GM12878 (cell line): Measurements from ENCODE around the gene PGR. TPM values are rescaled to one million over a fixed set of nuclear protein-coding genes. Genes with fewer than 3 reads are reported as not detected.

Experiments used
- ATAC-seq: fragments of 200-7000 bp; cut with Tn5 transposase; 3 replicates; pipeline ENCODE4 v1.9.1; 2020; ENCODE audit warnings: mild to moderate bottlenecking, moderate library complexity
- BruUV-seq: library from RNA; stranded (reverse); fragments of 400-500 nt; replicated peaks from 2 replicates; lab custom pipeline; 2021; lab: Mats Ljungman, UMichigan
- CTCF ChIA-PET: fragments of 300-600 bp; sonication (Branson Sonifier 250); formaldehyde crosslinking; extraction: SDS; loops from one replicate; lab custom pipeline; 2021; ENCODE audit warnings: inconsistent platforms; lab: Yijun Ruan, JAX
- POLR2A ChIA-PET: fragments of 350-600 bp; formaldehyde crosslinking; extraction: SDS; loops from one replicate; lab custom pipeline; 2021; ENCODE audit warnings: inconsistent platforms; lab: Charles Lee
- RAD21 ChIA-PET: fragments of 300-600 bp; sonication (Branson Sonifier 250); formaldehyde crosslinking; loops from one replicate; lab custom pipeline; 2023; ENCODE audit warnings: antibody characterized with exemption; ENCODE audit not compliant: unreplicated experiment; lab: Charles Lee
- SMC1A ChIA-PET: fragments of 300-600 bp; sonication (Branson Sonifier 250); formaldehyde crosslinking; loops from one replicate; lab custom pipeline; 2023; ENCODE audit not compliant: unreplicated experiment, uncharacterized antibody; lab: Charles Lee
- DNase-seq: peaks from one replicate; pipeline ENCODE4 v3.0.0-alpha.2; 2011; ENCODE audit warnings: low read depth, low spot score
- FAIRE-seq: peaks from 3 replicates; lab custom pipeline; 2011; peaks lifted over from hg19 to GRCh38; lab: Jason Lieb, UNC
- H2AFZ ChIP-seq: 2 replicates; pipeline ENCODE4 v1.6.0; 2011; ENCODE audit warnings: low read depth, low read length, control low read depth; ENCODE audit not compliant: control insufficient read depth
- H3K27ac ChIP-seq: 2 replicates; pipeline ENCODE4 v1.5.1; 2011; ENCODE audit warnings: control low read depth; ENCODE audit not compliant: control insufficient read depth, insufficient read depth
- H3K27me3 ChIP-seq, 2 experiments: replicated peaks in 1 of 2; 2 replicates each; pipeline versions ENCODE4 v1.6.0 to v1.6.1; 2011; ENCODE audit warnings: low read length in 1 of 2; ENCODE audit not compliant: control insufficient read depth in 2 of 2, insufficient read depth in 2 of 2
- H3K36me3 ChIP-seq, 2 experiments: 2 replicates each; pipeline ENCODE4 v1.5.1; 2011; ENCODE audit warnings: low read length in 1 of 2; ENCODE audit not compliant: control insufficient read depth in 2 of 2, insufficient read depth in 2 of 2
- H3K4me1 ChIP-seq: 2 replicates; pipeline ENCODE4 v1.6.1; 2011; ENCODE audit warnings: mild to moderate bottlenecking, low read length, moderate library complexity, mixed read lengths; ENCODE audit not compliant: control insufficient read depth, insufficient read depth
- H3K4me2 ChIP-seq: 2 replicates; pipeline ENCODE4 v1.6.0; 2011; ENCODE audit warnings: control low read depth; ENCODE audit not compliant: control insufficient read depth, insufficient read depth
- H3K4me3 ChIP-seq: fragments of 200-600 bp; sonication (generic); 2 replicates; pipeline ENCODE4 v1.5.1; 2016
- H3K79me2 ChIP-seq: 2 replicates; pipeline ENCODE4 v1.6.0; 2011; ENCODE audit warnings: low read length; ENCODE audit not compliant: control insufficient read depth, insufficient read depth
- H3K9ac ChIP-seq: 2 replicates; pipeline ENCODE4 v1.8.0; 2011; ENCODE audit warnings: low read length, control low read depth, mixed read lengths; ENCODE audit not compliant: control insufficient read depth, insufficient read depth
- H3K9me3 ChIP-seq: replicated peaks from 3 replicates; pipeline ENCODE4 v1.5.1; 2011; ENCODE audit warnings: mild to moderate bottlenecking, low read length; ENCODE audit not compliant: control insufficient read depth, insufficient read depth
- H4K20me1 ChIP-seq: 2 replicates; pipeline ENCODE4 v1.6.0; 2011; ENCODE audit not compliant: control insufficient read depth, insufficient read depth
- CBX3 ChIP-seq: fragments of 200-600 bp; sonication (generic); IDR thresholded peaks from 2 replicates; pipeline ENCODE4 v1.6.1; 2016; ENCODE audit warnings: low read depth, borderline replicate concordance
- EGR1 ChIP-seq, 2 experiments: IDR thresholded peaks; 1 replicate in 1 of 2; 2 replicates in 1 of 2; pipeline ENCODE4 v1.6.1; 2011 to 2012; ENCODE audit warnings: low read depth in 2 of 2, low read length in 2 of 2, borderline replicate concordance in 1 of 2, mild to moderate bottlenecking in 1 of 2, moderate library complexity in 1 of 2
- ETV6 ChIP-seq, 2 experiments: fragments of 450-650 bp in 1 of 2; IDR thresholded peaks in 1 of 2; conservative IDR thresholded peaks in 1 of 2; 2 replicates each; pipeline ENCODE4 v1.6.1; 2014; ENCODE audit warnings: antibody characterized with exemption in 1 of 2, borderline replicate concordance in 1 of 2, low read depth in 1 of 2, mild to moderate bottlenecking in 1 of 2, moderate library complexity in 1 of 2
- NFXL1 ChIP-seq: fragments of 450-650 bp; IDR thresholded peaks from 2 replicates; pipeline ENCODE4 v1.6.1; 2017; ENCODE audit warnings: antibody characterized with exemption, mild to moderate bottlenecking, borderline replicate concordance
- NR2F1 ChIP-seq: fragments of 450-650 bp; conservative IDR thresholded peaks from 2 replicates; pipeline ENCODE4 v1.6.1; 2017; ENCODE audit warnings: mild to moderate bottlenecking
- POLR2A ChIP-seq: IDR thresholded peaks from 2 replicates; pipeline ENCODE4 v1.6.1; 2011; ENCODE audit warnings: low read depth, mild to moderate bottlenecking, low read length
- RB1 ChIP-seq: fragments of 450-650 bp; formaldehyde crosslinking; IDR thresholded peaks from 2 replicates; pipeline ENCODE4 v1.6.1; 2017; ENCODE audit warnings: mild to moderate bottlenecking, borderline replicate concordance
- SMC3 ChIP-seq: IDR thresholded peaks from 2 replicates; pipeline ENCODE4 v1.6.1; 2011; ENCODE audit warnings: low read length, improper control_type of control experiment, borderline replicate concordance
- TAF1 ChIP-seq: IDR thresholded peaks from 2 replicates; pipeline ENCODE4 v1.6.1; 2011; ENCODE audit warnings: mild to moderate bottlenecking, low read depth, low read length, borderline replicate concordance
- TCF3 ChIP-seq: IDR thresholded peaks from 2 replicates; pipeline ENCODE4 v1.6.1; 2012; ENCODE audit warnings: low read depth, mild to moderate bottlenecking, low read length, borderline replicate concordance; ENCODE audit not compliant: insufficient read depth
- YY1 ChIP-seq: IDR thresholded peaks from 2 replicates; pipeline ENCODE4 v1.6.1; 2011; ENCODE audit warnings: low read depth, mild to moderate bottlenecking, low read length
- ZZZ3 ChIP-seq: IDR thresholded peaks from 2 replicates; pipeline ENCODE4 v1.6.1; 2011; ENCODE audit warnings: low read depth; ENCODE audit not compliant: control insufficient read depth, insufficient read length
- WGBS: methylation state at CpG from one replicate; pipeline ENCODE4 v1.1.6; 2016; ENCODE audit warnings: low lambda C conversion rate; ENCODE audit not compliant: insufficient replicate concordance, insufficient coverage; ENCODE audit errors: missing lambda C conversion rate; 5-methylcytosine and 5-hydroxymethylcytosine counted together
- in situ Hi-C: fragments of 300-500 bp; cut with MboI; formaldehyde crosslinking; loops from 9 replicates; pipeline ENCODE4 v1.14.3; 2018; ENCODE audit warnings: mixed read lengths
- intact Hi-C: fragments of 100-400 bp; cut with micrococcal nuclease; formaldehyde crosslinking; loops from one replicate; pipeline ENCODE4 v1.14.2; 2022; ENCODE audit not compliant: unreplicated experiment
- polyA plus RNA-seq, 11 experiments: library from polyadenylated mRNA; depleted of rRNA in 4 of 11; unstranded in 6 of 11; stranded (reverse) in 5 of 11; fragments of >200 nt; fragmentation: Nextera tagmentation in 4 of 11; fragmentation: Illumina TruSeq in 1 of 11; extraction: Ambion mirVana in 4 of 11; extraction: Trizol in 1 of 11; gene quantifications; 1 replicate in 1 of 11; 2 replicates in 10 of 11; pipeline versions ENCODE4 v1.2.1 to v1.2.3, GENCODE V29; 2011 to 2016; ENCODE audit warnings: inconsistent platforms in 2 of 11, missing spikeins in 2 of 11, low read depth in 1 of 11
- total RNA-seq, 4 experiments: library from RNA; depleted of rRNA in 3 of 4; stranded (reverse); fragments of >200 nt in 3 of 4; fragmentation: Illumina TruSeq in 1 of 4; extraction: Trizol in 1 of 4; gene quantifications; 2 replicates each; pipeline versions ENCODE4 v1.2.1 to v1.2.3, GENCODE V29; 2013 to 2021
- TF ChIP-seq, protein P1 (sequence below): fragments of 450-650 bp; IDR thresholded peaks from 2 replicates; pipeline ENCODE4 v1.6.1; 2017; ENCODE audit warnings: antibody characterized with exemption, mild to moderate bottlenecking, moderate library complexity

Gene PGR
- total and polyA plus RNA-seq, 10 of the 15 experiments (the other 5 are each of a cell fraction or from before 2014, with no cell fraction given) = 0.01 TPM; not detected in 9

DNA sequence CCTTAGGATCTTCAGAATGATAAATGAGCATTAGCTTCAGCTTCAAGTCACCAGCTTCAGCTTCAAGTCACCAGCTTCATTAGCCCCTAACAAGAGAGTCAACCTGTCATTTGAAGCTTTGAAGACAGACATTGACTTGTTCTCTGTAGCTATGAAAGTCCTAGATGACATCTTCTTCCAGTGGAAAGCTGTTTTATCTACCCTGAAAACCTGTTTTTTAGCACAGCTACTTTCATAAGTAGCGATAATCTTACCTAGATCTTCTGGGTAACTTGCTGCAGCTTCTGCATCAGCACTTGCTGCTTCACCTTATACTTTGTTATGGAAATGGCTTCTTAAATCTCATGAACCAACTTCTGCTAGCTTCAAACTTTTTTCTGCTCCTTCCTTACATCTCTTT lies 85.7 kb downstream of the PGR start:
- TF ChIP-seq ZZZ3 = no peak
- TF ChIP-seq, all 136 proteins: peak for 0
- ChIA-PET SMC1A (no interaction called here), RAD21 (no interaction called here), CTCF (interaction anchor here (0.5 to 0.9 kb wide), 2 partner anchors 9 to 31 kb away, joined by 3 read pairs; no protein-coding TSS in a partner anchor), POLR2A (no interaction called here)
- H3K27me3 ChIP-seq = no peaks in the 10 kb centered on the region
- no peaks in the 10 kb centered on the region for H3K36me3 ChIP-seq
- no peak overlapping the region for H2AFZ ChIP-seq
- FAIRE-seq (no peak), DNase-seq (no peak), ATAC-seq (no peak)
- 29% methylated on average over 1 of the region's 1 CpG for WGBS
- no peak overlapping the region for H3K27ac ChIP-seq
- H3K4me1 ChIP-seq = no peaks in the 10 kb centered on the region
- BruUV-seq = no TSS peak
- in situ Hi-C loops (no loop called here), intact Hi-C loops (no loop called here)
- H3K9ac ChIP-seq = no peak overlapping the region
- no peak overlapping the region for H3K4me2 ChIP-seq
- no peaks in the 10 kb centered on the region for H4K20me1 ChIP-seq
- no peaks in the 10 kb centered on the region for H3K9me3 ChIP-seq
- H3K4me3 ChIP-seq = no peak overlapping the region
- no peaks in the 10 kb centered on the region for H3K79me2 ChIP-seq

DNA sequence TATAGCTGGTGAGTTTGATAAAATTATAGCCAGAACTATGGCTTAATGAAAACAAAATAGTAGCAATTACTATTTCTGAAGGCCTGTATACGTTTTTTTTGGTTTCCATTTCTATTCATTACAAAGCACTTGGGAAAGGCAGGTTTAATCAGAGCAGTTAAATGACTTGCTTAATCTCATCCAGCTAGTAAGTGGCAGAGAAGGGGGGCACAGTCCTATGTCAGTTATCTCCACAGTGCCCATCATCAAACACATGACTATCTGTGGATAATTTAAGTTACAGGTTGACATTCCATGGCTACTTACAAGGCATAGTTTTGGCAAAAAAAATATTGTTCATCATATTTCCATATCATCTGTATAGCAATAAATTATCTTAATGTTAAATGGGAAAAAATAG lies 93.7 kb downstream of the PGR start:
- FAIRE-seq (no peak), DNase-seq (no peak), ATAC-seq (no peak)
- no peak overlapping the region for H3K9ac ChIP-seq
- no peaks in the 10 kb centered on the region for H4K20me1 ChIP-seq
- intact Hi-C loops = no loop called here
- TF ChIP-seq CBX3 (no peak), YY1 (no peak), TAF1 (no peak), NFXL1 (no peak), RB1 (no peak), EGR1 (IDR thresholded peaks at IDR 0.05; ENCODE audit: borderline replicate concordance in 1 of 2, low read depth in 2 of 2, low read length in 2 of 2) (no peak), POLR2A (no peak), ETV6 (conservative IDR thresholded peaks at IDR 0.05 in 1 of 2, IDR thresholded peaks at IDR 0.05 in 1 of 2; ENCODE audit: borderline replicate concordance in 1 of 2, low read depth in 1 of 2) (no peak), TCF3 (no peak), NR2F1 (no peak), SMC3 (no peak)
- TF ChIP-seq, protein P1, sequence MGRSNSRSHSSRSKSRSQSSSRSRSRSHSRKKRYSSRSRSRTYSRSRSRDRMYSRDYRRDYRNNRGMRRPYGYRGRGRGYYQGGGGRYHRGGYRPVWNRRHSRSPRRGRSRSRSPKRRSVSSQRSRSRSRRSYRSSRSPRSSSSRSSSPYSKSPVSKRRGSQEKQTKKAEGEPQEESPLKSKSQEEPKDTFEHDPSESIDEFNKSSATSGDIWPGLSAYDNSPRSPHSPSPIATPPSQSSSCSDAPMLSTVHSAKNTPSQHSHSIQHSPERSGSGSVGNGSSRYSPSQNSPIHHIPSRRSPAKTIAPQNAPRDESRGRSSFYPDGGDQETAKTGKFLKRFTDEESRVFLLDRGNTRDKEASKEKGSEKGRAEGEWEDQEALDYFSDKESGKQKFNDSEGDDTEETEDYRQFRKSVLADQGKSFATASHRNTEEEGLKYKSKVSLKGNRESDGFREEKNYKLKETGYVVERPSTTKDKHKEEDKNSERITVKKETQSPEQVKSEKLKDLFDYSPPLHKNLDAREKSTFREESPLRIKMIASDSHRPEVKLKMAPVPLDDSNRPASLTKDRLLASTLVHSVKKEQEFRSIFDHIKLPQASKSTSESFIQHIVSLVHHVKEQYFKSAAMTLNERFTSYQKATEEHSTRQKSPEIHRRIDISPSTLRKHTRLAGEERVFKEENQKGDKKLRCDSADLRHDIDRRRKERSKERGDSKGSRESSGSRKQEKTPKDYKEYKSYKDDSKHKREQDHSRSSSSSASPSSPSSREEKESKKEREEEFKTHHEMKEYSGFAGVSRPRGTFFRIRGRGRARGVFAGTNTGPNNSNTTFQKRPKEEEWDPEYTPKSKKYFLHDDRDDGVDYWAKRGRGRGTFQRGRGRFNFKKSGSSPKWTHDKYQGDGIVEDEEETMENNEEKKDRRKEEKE = no peak
- no peak overlapping the region for H3K4me2 ChIP-seq
- WGBS = 0% methylated on average over 1 of the region's 1 CpG
- H3K4me1 ChIP-seq = no peaks in the 10 kb centered on the region; the same call in 1 of the 2 replicates
- ChIA-PET SMC1A (no interaction called here), RAD21 (no interaction called here), POLR2A (no interaction called here), CTCF (no interaction called here)
- no peak overlapping the region for H3K27ac ChIP-seq
- H2AFZ ChIP-seq = no peak overlapping the region
- H3K27me3 ChIP-seq = no peaks in the 10 kb centered on the region
- no peaks in the 10 kb centered on the region for H3K36me3 ChIP-seq
- no peak overlapping the region for H3K4me3 ChIP-seq
- in situ Hi-C loops = no loop called here
- no peaks in the 10 kb centered on the region for H3K9me3 ChIP-seq
- H3K79me2 ChIP-seq = no peaks in the 10 kb centered on the region
- BruUV-seq = no TSS peak
